Astrocyte of the cerebellum (primary cell): ENCODE data around the gene TBC1D19.

Experiments
- DNase-seq: peaks from one replicate; pipeline ENCODE4 v3.0.0-alpha.2; 2011; ENCODE audit warnings: low read depth
- H3K4me3 ChIP-seq: 2 replicates; pipeline ENCODE4 v1.5.1; 2011; ENCODE audit warnings: mild to moderate bottlenecking, low read depth, low read length, moderate library complexity
- CTCF ChIP-seq: IDR thresholded peaks from 2 replicates; pipeline ENCODE4 v1.5.1; 2012; ENCODE audit warnings: low read length, low read depth, moderate library complexity, mild to moderate bottlenecking; ENCODE audit errors: missing control alignments
- in situ Hi-C: cut with HindIII; loops from 2 replicates; pipeline ENCODE4 v1.10.0; 2017; ENCODE audit warnings: low sequenced_read_pairs

The TBC1D19 gene

DNA sequence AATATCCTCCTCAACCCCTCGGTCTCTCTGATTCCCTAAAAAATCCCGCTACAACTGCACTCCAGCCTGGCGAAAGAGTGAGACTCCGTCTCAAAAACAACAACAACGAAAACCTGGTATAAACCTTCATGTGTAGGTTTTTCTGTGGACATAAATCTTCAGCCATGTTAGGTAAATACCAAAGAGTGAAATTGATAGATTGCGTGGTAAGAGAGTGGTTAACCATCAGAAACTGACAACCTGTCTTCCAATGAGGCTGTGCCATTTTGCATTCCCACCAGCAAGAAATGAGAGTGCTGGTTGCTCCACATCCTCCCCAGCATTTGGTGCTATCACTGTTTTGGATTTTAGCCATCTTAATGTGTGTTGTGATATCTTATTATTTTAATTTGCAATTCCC is 10.9 kb downstream of the TBC1D19 start:
- in situ Hi-C loops, result no loop called here
- H3K4me3 ChIP-seq, result no peak overlapping the region
- TF ChIP-seq CTCF, result no peak
- DNase-seq, result no peak

DNA sequence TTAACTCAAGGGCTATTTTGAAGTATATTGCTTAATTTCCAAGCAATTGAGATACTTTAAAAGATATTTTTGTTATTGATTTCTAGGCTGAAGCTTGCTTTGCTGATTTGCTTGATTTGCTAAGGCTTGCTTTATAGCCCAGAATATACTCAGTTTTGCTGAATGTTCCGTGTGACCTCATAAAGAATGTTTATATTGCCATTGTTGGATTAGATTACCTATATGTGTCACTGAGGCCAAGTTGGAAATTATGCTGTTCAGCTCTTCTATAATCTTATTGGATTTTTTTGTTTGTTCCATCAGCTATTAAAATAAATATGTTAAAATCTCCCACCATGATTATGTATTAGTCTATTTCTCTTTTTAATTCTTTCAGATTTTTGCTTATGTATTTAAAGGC is 13.0 kb downstream of the TBC1D19 start:
- in situ Hi-C loops, result no loop called here
- H3K4me3 ChIP-seq, result no peak overlapping the region
- no peak for DNase-seq
- TF ChIP-seq CTCF, result no peak

DNA sequence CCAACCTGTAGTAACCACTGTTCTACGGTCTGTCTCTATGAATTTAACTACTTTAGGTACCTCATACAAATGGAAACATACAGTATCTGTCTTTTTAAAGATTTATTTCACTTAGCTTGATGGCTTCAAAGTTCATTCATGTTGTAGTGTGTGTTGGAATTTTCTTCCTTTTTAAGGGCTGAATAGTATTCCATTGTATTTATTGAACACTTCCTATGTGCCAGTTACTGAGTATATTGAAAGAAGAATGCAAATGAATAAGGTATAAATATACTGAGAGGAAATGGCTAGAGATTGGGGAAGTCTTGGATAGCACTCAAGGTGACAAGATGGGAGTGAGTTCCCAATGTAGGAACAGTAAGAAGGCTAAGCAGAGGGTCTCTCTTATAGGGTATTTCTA is 17.3 kb downstream of the TBC1D19 start:
- H3K4me3 ChIP-seq, result no peak overlapping the region
- in situ Hi-C loops, result no loop called here
- DNase-seq, result no peak
- no peak for TF ChIP-seq CTCF

GRCh38 chr4:26607776-26608175 is 23.9 kb downstream of the TBC1D19 start:
- in situ Hi-C loops, result no loop called here
- no peak for TF ChIP-seq CTCF
- H3K4me3 ChIP-seq, result no peak overlapping the region
- DNase-seq, result no peak

DNA sequence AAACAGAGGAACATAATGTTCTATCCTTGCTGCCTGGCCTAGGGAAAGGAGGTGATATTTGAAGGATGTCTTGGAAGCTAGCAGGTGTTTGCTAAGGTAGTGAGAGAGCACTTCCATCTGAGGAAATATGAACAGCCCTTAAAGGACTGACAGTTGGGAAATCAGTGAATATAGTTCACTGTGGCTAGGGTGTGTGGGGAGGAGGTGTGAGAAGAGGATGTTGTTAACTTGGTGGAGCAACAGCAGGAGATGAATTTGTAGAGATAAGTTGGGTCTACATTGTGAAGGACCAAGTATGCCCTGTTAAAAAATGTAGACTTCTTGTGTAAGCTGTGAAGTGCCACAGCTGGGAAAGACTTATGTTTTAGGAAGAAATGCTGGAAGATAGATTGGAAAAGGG is 25.5 kb downstream of the TBC1D19 start:
- no peak for TF ChIP-seq CTCF
- DNase-seq, result no peak
- in situ Hi-C loops, result no loop called here
- no peak overlapping the region for H3K4me3 ChIP-seq

DNA sequence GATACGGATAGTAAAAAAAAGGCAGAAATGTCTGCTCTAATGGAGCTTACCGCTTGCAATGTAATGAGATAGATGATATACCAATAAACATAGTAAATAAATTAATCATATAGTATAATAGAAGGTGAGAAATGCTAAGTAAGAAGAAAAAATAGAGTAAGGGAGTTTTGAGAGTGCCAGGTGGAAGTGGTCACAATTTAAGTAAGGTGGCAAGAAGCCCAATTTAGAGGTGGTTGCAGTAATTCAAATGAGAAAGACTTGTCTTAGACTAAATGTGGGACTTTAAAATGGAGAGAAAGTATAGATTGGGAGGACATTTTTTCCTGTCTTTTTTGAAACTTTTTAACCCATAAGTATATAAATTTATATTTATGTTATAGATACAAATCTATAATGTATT is 26.0 kb downstream of the TBC1D19 start:
- no peak for TF ChIP-seq CTCF
- in situ Hi-C loops, result no loop called here
- DNase-seq, result no peak
- no peak overlapping the region for H3K4me3 ChIP-seq

DNA sequence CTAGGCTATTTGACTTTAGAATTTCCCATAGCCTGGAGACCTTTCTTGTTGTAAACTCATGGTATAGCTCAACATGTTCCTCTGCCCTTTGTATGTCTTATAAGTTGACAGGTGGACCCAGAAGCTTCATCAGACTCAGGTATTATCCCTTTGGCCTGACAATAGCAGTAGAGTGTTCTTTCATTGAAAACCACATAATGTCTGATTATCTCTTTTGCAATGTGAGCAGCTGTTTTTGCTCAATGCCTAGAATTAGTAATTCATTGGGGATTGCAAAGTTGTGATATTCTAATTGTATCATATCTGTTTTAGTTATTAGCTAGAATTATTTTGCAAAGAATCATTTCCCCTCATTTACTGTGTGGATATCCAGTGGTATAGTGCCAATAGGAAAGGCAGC is 27.5 kb downstream of the TBC1D19 start:
- DNase-seq, result no peak
- in situ Hi-C loops, result no loop called here
- no peak for TF ChIP-seq CTCF
- H3K4me3 ChIP-seq, result no peak overlapping the region
